Heart left ventricle (tissue), 13 donors: ENCODE data around the gene AFF3.

Source experiments
- CTCF ChIP-seq, 12 donors: fragments of 200-600 bp; sonication (generic) in 4 of 12; IDR thresholded peaks; one replicate each; pipeline versions ENCODE4 v1.5.0 to v1.8.0; 2018 to 2022; ENCODE audit warnings: antibody characterized with exemption in 12 of 12, mild to moderate bottlenecking in 5 of 12
- POLR2A ChIP-seq, 2 donors: fragments of 450-650 bp; IDR thresholded peaks; one replicate each; pipeline ENCODE4 v1.6.1; 2017; ENCODE audit warnings: antibody characterized with exemption in 2 of 2, mild to moderate bottlenecking in 2 of 2, moderate library complexity in 2 of 2
- donor health status: ischemic (EF 13 %, LVEDD 7.1; RV severe dilation, severe dysfunction).
- donor health status: DM: no; HTN: yes; CAD: no.
- donor health status: DM: no; HTN: no; CAD: no.
- donor health status: ischemic (EF 25% LVEDD 6.9; RV normal size, moderate dysfunction).
- donor health status: ischemic (EF 25% LVEDD 5.7; RV mildly dilated, moderate dysfunction).
- donor health status: ischemic (EF 35%, LVEDD 5.7; RV mildly dilated, moderate dysfunction).
- donor health status: nonischemic (EF 11% LVEDD 7.7; RV severe dilation, severe dysfunction).
- donor health status: DM: yes; HTN: yes; CAD: no.
- donor health status: PGD.
- donor health status: ischemic (EF 29% LVEDD 5.4; RV normal size, mild dysfunction).
- donor health status: nonischemic (EF 23%, LVEDD 6.1; RV moderate dilation, normal function).

GRCh38 chr2:100036793-100037192 is 105.6 kb downstream of the AFF3 start:
- TF ChIP-seq CTCF (IDR thresholded peaks at IDR 0.05) = no peak
- no peak for TF ChIP-seq POLR2A (IDR thresholded peaks at IDR 0.05)
